GM23338 (cell line): ENCODE measurements around the gene CPLX1. TPM values are rescaled to one million over a fixed set of nuclear protein-coding genes. Genes with fewer than 3 reads are reported as not detected.

Experiments
- ATAC-seq: fragments of 200-7000 bp; cut with Tn5 transposase; 3 replicates; pipeline ENCODE4 v1.9.1; 2020
- DNase-seq: peaks from one replicate; pipeline ENCODE4 v3.0.0-alpha.2; 2015; ENCODE audit warnings: low spot score
- H2AFZ ChIP-seq: fragments of 200-600 bp; sonication (generic); 2 replicates; pipeline ENCODE4 v1.8.0; 2016; ENCODE audit warnings: antibody characterized with exemption, mild to moderate bottlenecking, moderate library complexity
- H3F3A ChIP-seq: fragments of 200-600 bp; sonication (generic); replicated peaks from 2 replicates; pipeline ENCODE4 v1.8.0; 2017; ENCODE audit warnings: antibody characterized with exemption, mixed run types, low read depth
- H3K27ac ChIP-seq: fragments of 200-600 bp; sonication (generic); 2 replicates; pipeline ENCODE4 v1.6.1; 2016; ENCODE audit warnings: low read depth
- H3K27me3 ChIP-seq: fragments of 200-600 bp; sonication (generic); 2 replicates; pipeline ENCODE4 v1.8.0; 2016; ENCODE audit warnings: mild to moderate bottlenecking, mixed run types, moderate library complexity; ENCODE audit not compliant: insufficient read depth
- H3K36me3 ChIP-seq: fragments of 200-600 bp; sonication (generic); 2 replicates; pipeline ENCODE4 v1.8.0; 2016; ENCODE audit warnings: mild to moderate bottlenecking; ENCODE audit not compliant: insufficient read depth
- H3K4me1 ChIP-seq: fragments of 200-600 bp; sonication (generic); 2 replicates; pipeline ENCODE4 v1.8.0; 2016; ENCODE audit warnings: mild to moderate bottlenecking, moderate library complexity; ENCODE audit not compliant: insufficient read depth
- H3K4me2 ChIP-seq: fragments of 200-600 bp; sonication (generic); 2 replicates; pipeline ENCODE4 v1.7.1; 2017; ENCODE audit warnings: mixed run types
- H3K4me3 ChIP-seq: fragments of 200-600 bp; sonication (generic); 2 replicates; pipeline ENCODE4 v1.6.1; 2016; ENCODE audit warnings: mixed run types
- H3K79me2 ChIP-seq: fragments of 200-600 bp; sonication (generic); replicated peaks from 2 replicates; pipeline ENCODE4 v1.8.0; 2017; ENCODE audit warnings: mild to moderate bottlenecking; ENCODE audit not compliant: insufficient read depth
- H3K9me2 ChIP-seq: fragments of 200-600 bp; sonication (generic); 2 replicates; pipeline ENCODE4 v1.8.0; 2017; ENCODE audit not compliant: insufficient read depth
- H4K20me1 ChIP-seq: fragments of 200-600 bp; sonication (generic); replicated peaks from 2 replicates; pipeline ENCODE4 v1.8.0; 2017; ENCODE audit warnings: mild to moderate bottlenecking; ENCODE audit not compliant: insufficient read depth
- H3K27ac Mint-ChIP-seq: 2 replicates; pipeline ENCODE4 v1.8.0; 2020; ENCODE audit warnings: inconsistent platforms, mild to moderate bottlenecking, moderate library complexity, mixed read lengths
- H3K27me3 Mint-ChIP-seq: 3 replicates; pipeline ENCODE4 v1.8.0; 2022; ENCODE audit warnings: low read depth, mild to moderate bottlenecking, moderate library complexity, mixed read lengths, inconsistent platforms; ENCODE audit not compliant: insufficient read depth, poor library complexity
- H3K36me3 Mint-ChIP-seq: 3 replicates; pipeline ENCODE4 v1.8.0; 2021; ENCODE audit warnings: low read depth, mild to moderate bottlenecking, inconsistent platforms, moderate library complexity, mixed read lengths
- H3K4me1 Mint-ChIP-seq: 3 replicates; pipeline ENCODE4 v1.8.0; 2020; ENCODE audit warnings: mild to moderate bottlenecking, inconsistent platforms, mixed read lengths
- H3K4me3 Mint-ChIP-seq: 3 replicates; pipeline ENCODE4 v1.8.0; 2021; ENCODE audit warnings: moderate library complexity, mild to moderate bottlenecking, inconsistent platforms, mixed read lengths
- H3K9me3 Mint-ChIP-seq: 3 replicates; pipeline ENCODE4 v1.8.0; 2020; ENCODE audit warnings: moderate library complexity, mild to moderate bottlenecking, inconsistent platforms, mixed read lengths
- CREB1 ChIP-seq: fragments of 250-450 bp; sonication (Bioruptor Pico); IDR thresholded peaks from 2 replicates; pipeline ENCODE4 v1.5.0; 2020; ENCODE audit warnings: low read depth, mild to moderate bottlenecking, moderate library complexity
- CTCF ChIP-seq, 2 experiments: fragments of 200-600 bp in 1 of 2; sonication (generic) in 1 of 2; conservative IDR thresholded peaks; 2 replicates each; pipeline versions ENCODE4 v1.5.1 to v1.6.1; 2016 to 2017; ENCODE audit warnings: antibody characterized with exemption in 2 of 2, low read depth in 2 of 2, mild to moderate bottlenecking in 2 of 2, moderate library complexity in 1 of 2
- ETS1 ChIP-seq: IDR thresholded peaks from 2 replicates; pipeline ENCODE4 v1.6.1; 2016; ENCODE audit warnings: antibody characterized with exemption
- EZH2 ChIP-seq: fragments of 200-600 bp; sonication (generic); IDR thresholded peaks from one replicate; pipeline ENCODE4 v1.8.0; 2017; ENCODE audit warnings: antibody characterized with exemption, mild to moderate bottlenecking, low read depth; ENCODE audit not compliant: unreplicated experiment
- EZH2phosphoT487 ChIP-seq: fragments of 200-600 bp; sonication (generic); IDR thresholded peaks from one replicate; pipeline ENCODE4 v1.8.1; 2018; ENCODE audit warnings: antibody characterized with exemption; ENCODE audit not compliant: unreplicated experiment
- JUNB ChIP-seq: IDR thresholded peaks from one replicate; pipeline ENCODE4 v1.6.1; 2016; ENCODE audit warnings: antibody characterized with exemption; ENCODE audit not compliant: unreplicated experiment
- NANOG ChIP-seq: IDR thresholded peaks from 2 replicates; pipeline ENCODE4 v1.6.1; 2016; ENCODE audit warnings: antibody characterized with exemption, borderline replicate concordance
- POLR2AphosphoS5 ChIP-seq: IDR thresholded peaks from 2 replicates; pipeline ENCODE4 v1.6.1; 2016; ENCODE audit warnings: antibody characterized with exemption, low read depth
- STAT1 ChIP-seq: IDR thresholded peaks from one replicate; pipeline ENCODE4 v1.6.1; 2016; ENCODE audit warnings: antibody characterized with exemption; ENCODE audit not compliant: unreplicated experiment
- ZNF331 ChIP-seq: fragments of 250-450 bp; sonication (Bioruptor Pico); IDR thresholded peaks from 2 replicates; pipeline ENCODE4 v1.5.0; 2020; ENCODE audit warnings: low read depth, mild to moderate bottlenecking, moderate library complexity
- ZNF462 ChIP-seq: fragments of 250-450 bp; sonication (Bioruptor Pico); IDR thresholded peaks from 2 replicates; pipeline ENCODE4 v1.5.0; 2020; ENCODE audit warnings: mild to moderate bottlenecking, moderate library complexity
- polyA plus RNA-seq: library from polyadenylated mRNA; unstranded; fragments of >200 nt; fragmentation: Nextera tagmentation; extraction: Ambion mirVana; gene quantifications from 2 replicates; pipeline ENCODE4 v1.2.1, GENCODE V29; 2016
- total RNA-seq: library from RNA; depleted of rRNA; stranded (reverse); fragments of >200 nt; shearing (Covaris generic); gene quantifications from 2 replicates; pipeline ENCODE4 v1.2.3, GENCODE V29; 2014
- TF ChIP-seq, protein P1 (sequence below): IDR thresholded peaks from one replicate; pipeline ENCODE4 v1.6.1; 2018; ENCODE audit warnings: antibody characterized with exemption; ENCODE audit not compliant: unreplicated experiment

The CPLX1 gene
- total and polyA plus RNA-seq, 2 experiments from 2014 or later, result 0.86 to 0.97 TPM

- Mint-ChIP-seq H3K4me1 (no peaks in the 10 kb centered on the region; the same call in 2 of the 3 replicates), H3K27me3 (peaks cover 21% of the 10 kb centered on the region), H3K9me3 (peaks cover 7% of the 10 kb centered on the region; the same call in 1 of the 3 replicates), H3K4me3 (no peak overlapping the region), H3K27ac (no peak overlapping the region), H3K36me3 (peaks cover 33% of the 10 kb centered on the region)
- H3K4me1 ChIP-seq, result no peaks in the 10 kb centered on the region
- no peaks in the 10 kb centered on the region; the same call in 1 of the 2 replicates for H3F3A ChIP-seq
- H3K4me3 ChIP-seq, result no peak overlapping the region
- no peaks in the 10 kb centered on the region for H3K79me2 ChIP-seq
- no peak overlapping the region for H3K27ac ChIP-seq
- no peaks in the 10 kb centered on the region for H3K27me3 ChIP-seq
- no peak for ATAC-seq
- no peak overlapping the region for H2AFZ ChIP-seq
- no peak overlapping the region for H3K4me2 ChIP-seq
- no peak for DNase-seq
- no peak for TF ChIP-seq ZNF331 (CRISPR knock-in tag)
- no peak for TF ChIP-seq STAT1
- TF ChIP-seq ZNF462, result no peak
- no peak for TF ChIP-seq JUNB
- TF ChIP-seq EZH2phosphoT487, result no peak
- no peak for TF ChIP-seq CTCF (conservative IDR thresholded peaks at IDR 0.05; ENCODE audit: low read depth in 2 of 2)
- no peak for TF ChIP-seq EZH2
- TF ChIP-seq NANOG, result no peak
- TF ChIP-seq ETS1, result no peak
- no peak for TF ChIP-seq CREB1 (CRISPR knock-in tag)
- no peak for TF ChIP-seq POLR2AphosphoS5
- TF ChIP-seq, protein P1, sequence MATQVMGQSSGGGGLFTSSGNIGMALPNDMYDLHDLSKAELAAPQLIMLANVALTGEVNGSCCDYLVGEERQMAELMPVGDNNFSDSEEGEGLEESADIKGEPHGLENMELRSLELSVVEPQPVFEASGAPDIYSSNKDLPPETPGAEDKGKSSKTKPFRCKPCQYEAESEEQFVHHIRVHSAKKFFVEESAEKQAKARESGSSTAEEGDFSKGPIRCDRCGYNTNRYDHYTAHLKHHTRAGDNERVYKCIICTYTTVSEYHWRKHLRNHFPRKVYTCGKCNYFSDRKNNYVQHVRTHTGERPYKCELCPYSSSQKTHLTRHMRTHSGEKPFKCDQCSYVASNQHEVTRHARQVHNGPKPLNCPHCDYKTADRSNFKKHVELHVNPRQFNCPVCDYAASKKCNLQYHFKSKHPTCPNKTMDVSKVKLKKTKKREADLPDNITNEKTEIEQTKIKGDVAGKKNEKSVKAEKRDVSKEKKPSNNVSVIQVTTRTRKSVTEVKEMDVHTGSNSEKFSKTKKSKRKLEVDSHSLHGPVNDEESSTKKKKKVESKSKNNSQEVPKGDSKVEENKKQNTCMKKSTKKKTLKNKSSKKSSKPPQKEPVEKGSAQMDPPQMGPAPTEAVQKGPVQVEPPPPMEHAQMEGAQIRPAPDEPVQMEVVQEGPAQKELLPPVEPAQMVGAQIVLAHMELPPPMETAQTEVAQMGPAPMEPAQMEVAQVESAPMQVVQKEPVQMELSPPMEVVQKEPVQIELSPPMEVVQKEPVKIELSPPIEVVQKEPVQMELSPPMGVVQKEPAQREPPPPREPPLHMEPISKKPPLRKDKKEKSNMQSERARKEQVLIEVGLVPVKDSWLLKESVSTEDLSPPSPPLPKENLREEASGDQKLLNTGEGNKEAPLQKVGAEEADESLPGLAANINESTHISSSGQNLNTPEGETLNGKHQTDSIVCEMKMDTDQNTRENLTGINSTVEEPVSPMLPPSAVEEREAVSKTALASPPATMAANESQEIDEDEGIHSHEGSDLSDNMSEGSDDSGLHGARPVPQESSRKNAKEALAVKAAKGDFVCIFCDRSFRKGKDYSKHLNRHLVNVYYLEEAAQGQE, result no peak
- no peaks in the 10 kb centered on the region for H3K9me2 ChIP-seq
- 0 out of 2 replicates have a peak, but pooled peaks cover 6% of the 10 kb centered on the region for H3K36me3 ChIP-seq
- H4K20me1 ChIP-seq, result peaks cover 4% of the 10 kb centered on the region; the same call in 1 of the 2 replicates
Observed at GRCh38 chr4:740656-741282, 85.2 kb downstream of the CPLX1 start.
